M059J (cell line): ENCODE results near the gene TMEM184C. TPM values are rescaled to one million over a fixed set of nuclear protein-coding genes. Genes with fewer than 3 reads are reported as not detected.

Experiments
- total RNA-seq: library from RNA; depleted of rRNA; stranded (reverse); fragments of >200 nt; shearing (Covaris generic); gene quantifications from 2 replicates; pipeline ENCODE4 v1.2.3, GENCODE V29; 2014; rRNA removed

The TMEM184C gene
- total RNA-seq, 1 experiment from 2014 or later, result 27.0 TPM

Other genes starting within 250 kb of the TMEM184C start
- 4.3 and 6.5 TPM in 2 replicates for gene EDNRA, start 136.3 kb upstream of the TMEM184C start, total RNA-seq
- 7.7 and 8.9 TPM in 2 replicates for gene PRMT9, start 66.8 kb downstream of the TMEM184C start, total RNA-seq
- gene ARHGAP10, start 114.7 kb downstream of the TMEM184C start, total RNA-seq, result 6.3 and 9.0 TPM in 2 replicates